GM18861 (cell line): ENCODE measurements around the gene PACSIN1.
"Not testable (repeated sequence)": the region's sequence is repeated elsewhere in the genome, so short reads cannot be mapped to it uniquely, and the experiment has no call there.

Experiments
- ATAC-seq: cut with Tn5 transposase; IDR thresholded peaks from one replicate; pipeline ENCODE4 v1.9.1; 2021; ENCODE audit not compliant: unreplicated experiment

The PACSIN1 gene

GRCh38 chr6:34484899-34485298 is 19.0 kb downstream of the PACSIN1 start:
- no peak for ATAC-seq

- ATAC-seq, result no peak
Measured at GRCh38 chr6:34485321-34486060, 19.6 kb downstream of the PACSIN1 start.

GRCh38 chr6:34486106-34486740 is 20.3 kb downstream of the PACSIN1 start:
- ATAC-seq, result no peak

- not testable (repeated sequence) for ATAC-seq
Measured at GRCh38 chr6:34486886-34487285, 21.0 kb downstream of the PACSIN1 start.

- no peak for ATAC-seq
Measured at GRCh38 chr6:34487536-34487935, 21.7 kb downstream of the PACSIN1 start.

GRCh38 chr6:34489207-34489805 is 23.4 kb downstream of the PACSIN1 start:
- no peak for ATAC-seq

DNA sequence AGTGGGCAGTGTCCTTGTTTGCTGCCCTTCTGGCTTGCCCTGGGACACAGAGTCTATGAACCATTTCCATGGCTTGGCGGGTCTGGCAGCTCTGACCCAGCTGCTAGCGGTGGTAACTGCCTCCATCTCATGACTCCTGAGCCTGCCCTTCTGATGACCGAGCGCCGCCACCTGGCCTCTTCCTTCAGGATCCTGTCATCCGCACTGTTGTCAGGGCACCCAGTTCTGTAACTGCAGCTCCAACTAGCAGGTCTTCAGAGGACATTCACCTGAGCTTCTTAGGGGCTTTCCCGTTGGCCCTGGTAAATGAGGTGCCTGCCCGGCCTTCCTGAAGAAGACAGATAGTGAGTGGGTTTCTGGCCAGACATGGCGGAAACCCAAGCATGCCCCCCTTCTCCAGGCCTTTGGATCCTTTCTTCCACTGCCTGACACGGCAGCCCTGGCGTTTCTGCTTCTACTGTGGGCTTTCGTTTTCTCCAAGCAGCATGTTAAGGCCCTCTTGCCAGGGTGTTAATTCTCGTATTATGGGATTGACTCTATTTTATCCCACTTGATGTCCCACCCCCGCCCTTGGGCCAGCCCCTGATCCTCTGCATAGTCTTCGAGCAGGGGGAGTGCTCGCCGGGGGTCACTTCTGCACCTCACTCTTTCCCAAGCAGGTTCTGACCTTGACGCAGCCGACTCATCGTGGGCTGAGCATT is 24.7 kb downstream of the PACSIN1 start:
- no peak for ATAC-seq

DNA sequence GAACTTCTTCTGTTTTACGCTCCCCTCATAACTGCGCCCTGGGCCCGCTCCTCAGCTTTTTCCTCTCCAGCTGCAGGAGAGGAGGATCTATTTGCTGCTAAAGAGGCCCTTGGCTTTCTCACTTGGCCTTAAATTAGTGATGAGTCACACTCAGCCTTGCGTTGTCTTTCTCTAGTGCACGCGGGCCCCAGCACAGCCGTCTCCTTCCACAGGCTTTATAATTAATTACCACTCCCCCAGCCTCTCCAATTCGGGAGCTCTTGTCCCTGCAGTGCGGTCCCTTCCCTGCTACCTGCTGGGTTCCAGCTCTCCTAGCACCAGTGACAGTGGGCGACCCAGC is 25.2 kb downstream of the PACSIN1 start:
- no peak for ATAC-seq

DNA sequence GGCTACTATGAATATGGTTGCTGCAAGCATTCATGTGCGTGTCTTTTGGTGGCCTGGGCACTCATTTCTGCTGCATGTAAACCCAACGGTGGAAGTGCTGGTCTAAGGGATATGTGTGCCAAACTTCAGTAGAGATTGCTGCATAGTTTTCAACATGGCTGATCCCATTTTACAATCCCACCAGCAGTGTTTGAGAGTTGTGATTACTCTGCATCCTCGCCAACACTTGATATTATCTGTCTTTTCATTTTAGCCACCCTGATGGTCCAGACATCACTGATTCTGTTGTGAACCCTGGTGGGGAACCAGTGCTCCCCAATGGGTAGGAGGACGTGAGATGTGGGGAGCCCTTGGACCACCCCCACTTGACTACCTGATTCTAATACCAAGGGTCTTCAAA is 27.5 kb downstream of the PACSIN1 start:
- no peak for ATAC-seq

GRCh38 chr6:34494973-34495372 is 29.1 kb downstream of the PACSIN1 start:
- ATAC-seq, result no peak

- ATAC-seq, result no peak
Measured at GRCh38 chr6:34496103-34496685, 30.3 kb downstream of the PACSIN1 start.

GRCh38 chr6:34497411-34497810 is 31.5 kb downstream of the PACSIN1 start:
- ATAC-seq, result no peak

DNA sequence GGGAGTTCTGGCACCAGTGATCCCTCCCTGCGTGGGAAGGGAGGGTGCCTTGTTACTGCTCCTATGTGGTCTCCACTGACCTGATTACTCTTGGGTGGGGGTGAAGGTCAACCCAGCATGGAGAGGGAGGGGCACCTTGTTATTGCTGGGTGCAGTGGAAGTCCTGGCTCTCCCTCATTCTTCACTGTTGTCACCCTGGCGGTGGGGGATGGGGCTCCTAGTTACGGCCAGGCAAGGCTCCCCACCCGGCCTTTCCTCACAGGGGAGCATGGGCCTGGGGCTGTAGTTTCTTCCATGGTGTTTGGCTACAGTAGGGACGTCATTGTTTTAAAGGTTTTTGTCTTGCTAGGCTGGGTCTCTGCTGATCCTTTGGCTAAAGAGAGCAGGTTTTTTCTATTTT is 40.8 kb downstream of the PACSIN1 start:
- no peak for ATAC-seq

DNA sequence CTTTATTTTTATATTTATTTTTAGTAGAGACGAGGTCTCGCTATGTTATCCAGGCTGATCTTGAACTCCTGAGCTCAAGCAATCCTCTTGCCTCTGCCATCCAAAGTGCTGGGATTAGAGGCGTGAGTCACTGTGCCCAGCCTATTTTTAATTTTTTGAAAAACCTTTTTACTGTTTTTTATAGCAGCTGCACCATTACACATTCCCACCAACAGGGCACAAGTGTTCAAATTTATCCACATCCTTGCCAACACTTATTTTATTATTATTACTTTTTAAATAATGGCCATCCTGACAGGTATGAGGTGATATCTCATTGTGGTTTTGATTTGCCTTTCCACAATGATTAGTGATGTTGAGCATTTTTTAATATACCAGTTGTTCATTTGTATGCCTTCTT is 42.5 kb downstream of the PACSIN1 start:
- ATAC-seq, result no peak

- no peak for ATAC-seq
Measured at GRCh38 chr6:34509782-34510181, 43.9 kb downstream of the PACSIN1 start.

DNA sequence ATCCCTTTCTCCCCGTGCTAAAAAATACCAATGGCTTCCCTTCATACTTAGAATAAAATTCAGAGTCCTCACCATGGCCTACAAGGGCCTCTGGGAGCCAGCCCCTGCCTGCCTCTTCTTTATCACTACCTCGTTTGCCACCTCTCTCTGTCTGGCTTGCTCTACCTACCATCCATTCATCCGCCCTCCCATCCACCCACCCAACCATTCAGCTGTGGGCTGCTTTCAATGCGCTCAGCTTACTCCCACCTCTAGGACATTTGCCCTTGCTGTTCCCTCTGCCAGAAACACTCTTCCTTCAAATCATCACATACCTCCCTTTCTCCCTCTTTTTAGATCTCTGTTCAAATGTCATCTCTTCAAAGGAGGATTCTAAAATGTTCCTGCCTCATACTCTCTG is 44.4 kb downstream of the PACSIN1 start:
- ATAC-seq, result no peak

GRCh38 chr6:34511214-34511914 is 45.5 kb downstream of the PACSIN1 start:
- no peak for ATAC-seq

GRCh38 chr6:34511915-34512737 is 46.2 kb downstream of the PACSIN1 start:
- ATAC-seq, result no peak

DNA sequence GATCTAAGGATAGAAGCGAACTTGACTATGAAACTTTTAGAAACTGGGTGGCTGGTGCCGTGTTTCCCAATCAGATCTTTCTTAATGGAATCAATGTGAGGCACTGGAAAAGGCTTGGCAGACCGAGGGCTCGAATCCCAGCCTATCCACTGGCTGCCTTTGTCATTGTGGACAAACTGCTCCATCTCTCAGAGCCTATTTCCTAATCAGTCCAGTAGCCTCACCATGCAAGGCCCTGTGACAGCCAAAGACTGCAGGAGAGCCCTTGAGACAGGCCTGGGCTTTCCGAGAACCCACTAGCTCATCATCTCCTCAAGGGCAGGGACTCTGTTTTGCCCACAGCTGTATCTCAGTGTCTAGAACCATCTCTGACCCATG is 46.9 kb downstream of the PACSIN1 start:
- ATAC-seq, result no peak

DNA sequence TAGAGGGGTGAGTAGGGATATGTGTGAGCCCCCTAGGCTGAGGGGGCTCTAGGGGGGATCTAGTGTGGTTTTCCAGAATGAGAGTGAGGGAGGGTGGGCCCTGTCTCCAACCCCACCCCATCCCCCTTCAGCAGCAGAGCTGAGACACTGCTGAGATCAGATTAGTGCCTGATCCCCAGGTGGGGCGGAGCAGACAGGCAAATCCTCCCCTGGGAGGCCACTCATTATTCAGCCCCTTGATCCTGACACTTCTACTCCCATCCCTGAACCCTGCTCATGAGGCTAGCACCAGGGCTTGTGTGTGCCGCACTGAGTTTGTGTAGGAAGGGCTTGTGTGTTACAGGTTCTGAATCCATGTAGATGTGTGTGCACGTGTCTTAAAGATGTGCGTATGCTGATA is 47.8 kb downstream of the PACSIN1 start:
- ATAC-seq, result no peak
